ENCODE data around the gene L3MBTL3.

Gene L3MBTL3

DNA sequence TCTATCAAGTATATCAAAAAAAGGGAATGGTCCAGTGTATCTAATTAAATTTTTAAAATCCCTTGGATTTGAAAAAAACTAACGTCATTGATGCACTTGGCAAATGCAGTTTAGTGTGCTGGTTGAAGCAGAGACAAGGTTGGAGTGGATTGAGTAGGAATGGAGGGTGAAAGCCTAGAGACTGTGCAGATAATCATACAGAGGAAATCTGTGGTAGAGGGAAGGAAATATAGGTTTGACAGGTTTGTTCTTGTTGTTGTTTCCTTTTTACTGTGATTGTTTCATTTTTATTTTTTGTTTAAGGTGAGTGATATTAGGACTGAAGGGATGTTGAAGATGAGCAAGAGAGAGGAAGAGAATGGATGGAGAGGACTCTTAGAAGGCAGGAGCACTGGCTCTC lies 29.0 kb upstream of the L3MBTL3 start:
- H3K9me2 ChIP-seq (replicated peaks; ENCODE audit: insufficient read depth, low read length): no peaks in the 10 kb centered on the region
- no peaks in the 10 kb centered on the region for H3K79me2 ChIP-seq (ENCODE audit: insufficient read depth, low read length)
- no peaks in the 10 kb centered on the region for H3K36me3 ChIP-seq (ENCODE audit: low read length)
- H3F3A ChIP-seq (ENCODE audit: insufficient read depth): no peaks in the 10 kb centered on the region
- H3K4me3 ChIP-seq (ENCODE audit: insufficient read depth, low read length, poor library complexity, severe bottlenecking): no peak overlapping the region
- H3K27ac ChIP-seq (ENCODE audit: low read depth, low read length): no peak overlapping the region
- no peak for TF ChIP-seq EZH2phosphoT487 (conservative IDR thresholded peaks at IDR 0.05; ENCODE audit: low read length)
- TF ChIP-seq, protein P1, sequence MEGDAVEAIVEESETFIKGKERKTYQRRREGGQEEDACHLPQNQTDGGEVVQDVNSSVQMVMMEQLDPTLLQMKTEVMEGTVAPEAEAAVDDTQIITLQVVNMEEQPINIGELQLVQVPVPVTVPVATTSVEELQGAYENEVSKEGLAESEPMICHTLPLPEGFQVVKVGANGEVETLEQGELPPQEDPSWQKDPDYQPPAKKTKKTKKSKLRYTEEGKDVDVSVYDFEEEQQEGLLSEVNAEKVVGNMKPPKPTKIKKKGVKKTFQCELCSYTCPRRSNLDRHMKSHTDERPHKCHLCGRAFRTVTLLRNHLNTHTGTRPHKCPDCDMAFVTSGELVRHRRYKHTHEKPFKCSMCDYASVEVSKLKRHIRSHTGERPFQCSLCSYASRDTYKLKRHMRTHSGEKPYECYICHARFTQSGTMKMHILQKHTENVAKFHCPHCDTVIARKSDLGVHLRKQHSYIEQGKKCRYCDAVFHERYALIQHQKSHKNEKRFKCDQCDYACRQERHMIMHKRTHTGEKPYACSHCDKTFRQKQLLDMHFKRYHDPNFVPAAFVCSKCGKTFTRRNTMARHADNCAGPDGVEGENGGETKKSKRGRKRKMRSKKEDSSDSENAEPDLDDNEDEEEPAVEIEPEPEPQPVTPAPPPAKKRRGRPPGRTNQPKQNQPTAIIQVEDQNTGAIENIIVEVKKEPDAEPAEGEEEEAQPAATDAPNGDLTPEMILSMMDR (IDR thresholded peaks at IDR 0.05; ENCODE audit: insufficient read depth, low read length, poor library complexity, severe bottlenecking): no peak
- no peak overlapping the region for H2AFZ ChIP-seq (ENCODE audit: low read depth, low read length, severe bottlenecking)
- no peaks in the 10 kb centered on the region for H4K20me1 ChIP-seq (ENCODE audit: low read depth, low read length)
- H3K9ac ChIP-seq (ENCODE audit: low read length): no peak overlapping the region
- H3K4me2 ChIP-seq (ENCODE audit: low read depth, low read length, poor library complexity, severe bottlenecking): no peak overlapping the region
- no peaks in the 10 kb centered on the region for H3K9me3 ChIP-seq (ENCODE audit: insufficient read depth, low read length)
- H3K27me3 ChIP-seq (ENCODE audit: low read length): no peaks in the 10 kb centered on the region

- H3K79me2 ChIP-seq (ENCODE audit: insufficient read depth, low read length): no peaks in the 10 kb centered on the region
- no peaks in the 10 kb centered on the region for H3F3A ChIP-seq (ENCODE audit: insufficient read depth)
- no peaks in the 10 kb centered on the region for H3K9me3 ChIP-seq (ENCODE audit: insufficient read depth, low read length)
- H3K36me3 ChIP-seq (ENCODE audit: low read length): no peaks in the 10 kb centered on the region
- no peaks in the 10 kb centered on the region for H3K9me2 ChIP-seq (replicated peaks; ENCODE audit: insufficient read depth, low read length)
- TF ChIP-seq, protein P1 (IDR thresholded peaks at IDR 0.05; ENCODE audit: insufficient read depth, low read length, poor library complexity, severe bottlenecking): no peak
- no peak for TF ChIP-seq EZH2phosphoT487 (conservative IDR thresholded peaks at IDR 0.05; ENCODE audit: low read length)
- no peak overlapping the region for H3K9ac ChIP-seq (ENCODE audit: low read length)
- no peak overlapping the region for H3K4me2 ChIP-seq (ENCODE audit: low read depth, low read length, poor library complexity, severe bottlenecking)
- H2AFZ ChIP-seq (ENCODE audit: low read depth, low read length, severe bottlenecking): no peak overlapping the region
- H4K20me1 ChIP-seq (ENCODE audit: low read depth, low read length): no peaks in the 10 kb centered on the region
- no peaks in the 10 kb centered on the region for H3K27me3 ChIP-seq (ENCODE audit: low read length)
- no peak overlapping the region for H3K27ac ChIP-seq (ENCODE audit: low read depth, low read length)
- H3K4me3 ChIP-seq (ENCODE audit: insufficient read depth, low read length, poor library complexity, severe bottlenecking): no peak overlapping the region
Observed at GRCh38 chr6:129992881-129993280, 25.5 kb upstream of the L3MBTL3 start.

DNA sequence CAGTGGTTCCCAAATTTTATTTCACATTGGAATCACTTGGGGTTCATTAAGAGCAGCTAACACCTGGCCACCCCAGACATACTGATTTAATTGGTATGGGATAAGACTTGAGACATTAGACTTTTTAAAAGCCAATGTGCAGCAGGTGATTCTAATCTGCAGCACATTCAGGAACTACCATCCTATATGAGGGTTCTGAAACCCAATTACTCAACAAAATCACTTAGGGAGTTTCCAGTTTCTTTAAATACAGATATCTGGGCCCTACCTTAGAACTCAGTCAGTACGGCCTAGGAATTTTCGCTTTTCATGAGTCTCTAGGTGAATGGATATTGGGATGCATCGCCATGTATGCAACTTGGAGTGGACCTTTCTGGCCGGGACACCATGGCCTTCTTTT lies 24.0 kb upstream of the L3MBTL3 start:
- no peaks in the 10 kb centered on the region for H3K79me2 ChIP-seq (ENCODE audit: insufficient read depth, low read length)
- no peaks in the 10 kb centered on the region for H3F3A ChIP-seq (ENCODE audit: insufficient read depth)
- no peaks in the 10 kb centered on the region for H4K20me1 ChIP-seq (ENCODE audit: low read depth, low read length)
- no peak for TF ChIP-seq EZH2phosphoT487 (conservative IDR thresholded peaks at IDR 0.05; ENCODE audit: low read length)
- TF ChIP-seq, protein P1 (IDR thresholded peaks at IDR 0.05; ENCODE audit: insufficient read depth, low read length, poor library complexity, severe bottlenecking): no peak
- no peaks in the 10 kb centered on the region for H3K9me2 ChIP-seq (replicated peaks; ENCODE audit: insufficient read depth, low read length)
- H3K27me3 ChIP-seq (ENCODE audit: low read length): no peaks in the 10 kb centered on the region
- no peaks in the 10 kb centered on the region for H3K9me3 ChIP-seq (ENCODE audit: insufficient read depth, low read length)
- no peaks in the 10 kb centered on the region for H3K36me3 ChIP-seq (ENCODE audit: low read length)
- no peak overlapping the region for H3K27ac ChIP-seq (ENCODE audit: low read depth, low read length)
- no peak overlapping the region for H3K9ac ChIP-seq (ENCODE audit: low read length)
- no peak overlapping the region for H3K4me3 ChIP-seq (ENCODE audit: insufficient read depth, low read length, poor library complexity, severe bottlenecking)
- no peak overlapping the region for H3K4me2 ChIP-seq (ENCODE audit: low read depth, low read length, poor library complexity, severe bottlenecking)
- H2AFZ ChIP-seq (ENCODE audit: low read depth, low read length, severe bottlenecking): no peak overlapping the region

All from SU-DHL-6 (cell line).